HepG2 (cell line): Measurements from ENCODE around the gene SYNGR2. TPM values are rescaled to one million over a fixed set of nuclear protein-coding genes. Genes with fewer than 3 reads are reported as not detected.

Source experiments
- CEBPB ChIP-seq: IDR thresholded peaks from 2 replicates; pipeline ENCODE4 v1.6.1; 2011; ENCODE audit warnings: low read depth, low read length, improper control_type of control experiment, borderline replicate concordance
- CEBPG ChIP-seq: IDR thresholded peaks from 2 replicates; pipeline ENCODE4 v1.6.1; 2016
- FOXP1 ChIP-seq, 2 experiments: fragments of 450-650 bp in 1 of 2; IDR thresholded peaks; 2 replicates each; pipeline ENCODE4 v1.6.1; 2017 to 2018; ENCODE audit warnings: antibody characterized with exemption in 1 of 2
- FOXP4 ChIP-seq: sonication (generic); formaldehyde crosslinking; IDR thresholded peaks from 2 replicates; pipeline ENCODE4 v1.4.0; 2020; ENCODE audit warnings: missing genetic modification reagents
- HMGXB4 ChIP-seq, 2 experiments: sonication (generic) in 1 of 2; formaldehyde crosslinking in 1 of 2; IDR thresholded peaks; 2 replicates each; pipeline versions ENCODE4 v1.4.0 to v1.6.1; 2018 to 2020; ENCODE audit warnings: missing genetic modification reagents in 2 of 2, borderline replicate concordance in 1 of 2, low read depth in 1 of 2, mild to moderate bottlenecking in 1 of 2, missing biosample characterization in 1 of 2
- KLF11 ChIP-seq: IDR thresholded peaks from 2 replicates; pipeline ENCODE4 v1.6.1; 2016; ENCODE audit warnings: missing compliant biosample characterization
- PHF20 ChIP-seq: sonication (generic); formaldehyde crosslinking; IDR thresholded peaks from 2 replicates; pipeline ENCODE4 v1.5.0; 2020; ENCODE audit warnings: mild to moderate bottlenecking, missing genetic modification reagents
- SOX6 ChIP-seq, 2 experiments: fragments of 450-650 bp in 1 of 2; sonication (generic) in 1 of 2; formaldehyde crosslinking in 1 of 2; IDR thresholded peaks; 2 replicates each; pipeline versions ENCODE4 v1.4.0 to v1.6.1; 2017 to 2020; ENCODE audit warnings: antibody characterized with exemption in 1 of 2, mild to moderate bottlenecking in 1 of 2, missing genetic modification reagents in 1 of 2
- U2AF2 ChIP-seq: fragments of 200-400 bp; formaldehyde crosslinking; IDR thresholded peaks from 2 replicates; pipeline ENCODE4 v1.6.1; 2017; ENCODE audit warnings: low read depth, mild to moderate bottlenecking, low read length
- ZBTB46 ChIP-seq: sonication (generic); formaldehyde crosslinking; IDR thresholded peaks from 2 replicates; pipeline ENCODE4 v1.4.0; 2020; ENCODE audit warnings: mild to moderate bottlenecking, missing genetic modification reagents, borderline replicate concordance
- ZFP1 ChIP-seq: IDR thresholded peaks from 2 replicates; pipeline ENCODE4 v1.6.1; 2016
- polyA plus RNA-seq, 8 experiments: library from polyadenylated mRNA; depleted of rRNA in 3 of 8; stranded (reverse) in 7 of 8; unstranded in 1 of 8; fragments of >200 nt; fragmentation: Illumina TruSeq in 4 of 8; extraction: Trizol in 4 of 8; gene quantifications; 2 replicates each; pipeline versions ENCODE4 v1.2.1 to v1.2.3, GENCODE V29; 2011 to 2016; ENCODE audit warnings: low read depth in 4 of 8, missing spikeins in 1 of 8, mixed read lengths in 1 of 8; ENCODE audit not compliant: insufficient read depth in 1 of 8
- total RNA-seq, 5 experiments: library from RNA; depleted of rRNA; stranded (reverse); fragments of >200 nt; fragmentation: Illumina TruSeq; extraction: Trizol; gene quantifications; 2 replicates each; pipeline ENCODE4 v1.2.3, GENCODE V29; 2016; ENCODE audit warnings: low read depth in 1 of 5
- TF ChIP-seq, protein P1 (sequence below): sonication (generic); formaldehyde crosslinking; IDR thresholded peaks from 2 replicates; pipeline ENCODE4 v1.5.0; 2020; ENCODE audit warnings: mild to moderate bottlenecking, missing genetic modification reagents, moderate library complexity
- TF ChIP-seq, protein P2 (sequence below), 2 experiments: sonication (generic) in 1 of 2; formaldehyde crosslinking in 1 of 2; IDR thresholded peaks; 2 replicates each; pipeline versions ENCODE4 v1.4.0 to v1.6.1; 2016 to 2020; ENCODE audit warnings: borderline replicate concordance in 1 of 2, low read depth in 1 of 2, mild to moderate bottlenecking in 1 of 2, missing genetic modification reagents in 1 of 2

The SYNGR2 gene
- total and polyA plus RNA-seq, 2 of the 13 experiments (the other 11 are each of a cell fraction or from before 2014, with no cell fraction given): 46.7 to 170 TPM

GRCh38 chr17:78159575-78160158 is 8.7 kb upstream of the SYNGR2 start (continued):
- TF ChIP-seq, protein P1, sequence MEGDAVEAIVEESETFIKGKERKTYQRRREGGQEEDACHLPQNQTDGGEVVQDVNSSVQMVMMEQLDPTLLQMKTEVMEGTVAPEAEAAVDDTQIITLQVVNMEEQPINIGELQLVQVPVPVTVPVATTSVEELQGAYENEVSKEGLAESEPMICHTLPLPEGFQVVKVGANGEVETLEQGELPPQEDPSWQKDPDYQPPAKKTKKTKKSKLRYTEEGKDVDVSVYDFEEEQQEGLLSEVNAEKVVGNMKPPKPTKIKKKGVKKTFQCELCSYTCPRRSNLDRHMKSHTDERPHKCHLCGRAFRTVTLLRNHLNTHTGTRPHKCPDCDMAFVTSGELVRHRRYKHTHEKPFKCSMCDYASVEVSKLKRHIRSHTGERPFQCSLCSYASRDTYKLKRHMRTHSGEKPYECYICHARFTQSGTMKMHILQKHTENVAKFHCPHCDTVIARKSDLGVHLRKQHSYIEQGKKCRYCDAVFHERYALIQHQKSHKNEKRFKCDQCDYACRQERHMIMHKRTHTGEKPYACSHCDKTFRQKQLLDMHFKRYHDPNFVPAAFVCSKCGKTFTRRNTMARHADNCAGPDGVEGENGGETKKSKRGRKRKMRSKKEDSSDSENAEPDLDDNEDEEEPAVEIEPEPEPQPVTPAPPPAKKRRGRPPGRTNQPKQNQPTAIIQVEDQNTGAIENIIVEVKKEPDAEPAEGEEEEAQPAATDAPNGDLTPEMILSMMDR: no peak
- TF ChIP-seq FOXP4 (CRISPR knock-in tag) (peak; percentile 70), U2AF2 (no peak), HMGXB4 (CRISPR knock-in tag; IDR thresholded peaks at IDR 0.05; ENCODE audit: borderline replicate concordance in 1 of 2, low read depth in 1 of 2) (peak; percentile 24 to 43; a peak in 1 of 4 replicates), ZFP1 (CRISPR knock-in tag) (0 out of 2 replicates have a peak, but pooled peaks have one; percentile 14), FOXP1 (IDR thresholded peaks at IDR 0.05) (no peak), FOXP1 (CRISPR knock-in tag; IDR thresholded peaks at IDR 0.05) (peak; percentile 65; the same call in 1 of the 2 replicates), SOX6 (IDR thresholded peaks at IDR 0.05) (no peak), SOX6 (CRISPR knock-in tag; IDR thresholded peaks at IDR 0.05) (peak; percentile 73), CEBPG (CRISPR knock-in tag) (peak; percentile 70), KLF11 (no peak), PHF20 (CRISPR knock-in tag) (peak; percentile 24; the same call in 1 of the 2 replicates), ZBTB46 (0 out of 2 replicates have a peak, but pooled peaks have one; percentile 72), CEBPB (peak; percentile 67)
- TF ChIP-seq, protein P2, sequence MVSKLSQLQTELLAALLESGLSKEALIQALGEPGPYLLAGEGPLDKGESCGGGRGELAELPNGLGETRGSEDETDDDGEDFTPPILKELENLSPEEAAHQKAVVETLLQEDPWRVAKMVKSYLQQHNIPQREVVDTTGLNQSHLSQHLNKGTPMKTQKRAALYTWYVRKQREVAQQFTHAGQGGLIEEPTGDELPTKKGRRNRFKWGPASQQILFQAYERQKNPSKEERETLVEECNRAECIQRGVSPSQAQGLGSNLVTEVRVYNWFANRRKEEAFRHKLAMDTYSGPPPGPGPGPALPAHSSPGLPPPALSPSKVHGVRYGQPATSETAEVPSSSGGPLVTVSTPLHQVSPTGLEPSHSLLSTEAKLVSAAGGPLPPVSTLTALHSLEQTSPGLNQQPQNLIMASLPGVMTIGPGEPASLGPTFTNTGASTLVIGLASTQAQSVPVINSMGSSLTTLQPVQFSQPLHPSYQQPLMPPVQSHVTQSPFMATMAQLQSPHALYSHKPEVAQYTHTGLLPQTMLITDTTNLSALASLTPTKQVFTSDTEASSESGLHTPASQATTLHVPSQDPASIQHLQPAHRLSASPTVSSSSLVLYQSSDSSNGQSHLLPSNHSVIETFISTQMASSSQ (IDR thresholded peaks at IDR 0.05; ENCODE audit: low read depth): no peak
- TF ChIP-seq, protein P2 (CRISPR knock-in tag; IDR thresholded peaks at IDR 0.05; ENCODE audit: borderline replicate concordance): no peak
